Panc1 (cell line): ENCODE results near the gene SORL1. TPM values are rescaled to one million over a fixed set of nuclear protein-coding genes. Genes with fewer than 3 reads are reported as not detected.

Experiments used
- ATAC-seq: fragments of 200-7000 bp; cut with Tn5 transposase; 2 replicates; pipeline ENCODE4 v1.9.1; 2020; ENCODE audit warnings: mild to moderate bottlenecking, moderate library complexity
- BruUV-seq: library from RNA; stranded (reverse); fragments of 400-500 nt; replicated peaks from 2 replicates; lab custom pipeline; 2021; lab: Mats Ljungman, UMichigan
- CTCF ChIA-PET: fragments of 300-600 bp; sonication (Branson Sonifier 250); formaldehyde crosslinking; loops from one replicate; lab custom pipeline; 2022; ENCODE audit warnings: antibody characterized with exemption; lab: Charles Lee
- POLR2A ChIA-PET: fragments of 300-600 bp; sonication (Branson Sonifier 250); formaldehyde crosslinking; loops from one replicate; lab custom pipeline; 2022; ENCODE audit warnings: antibody characterized with exemption; lab: Charles Lee
- DNase-seq: peaks from one replicate; pipeline ENCODE4 v3.0.0-alpha.2; 2010; ENCODE audit warnings: low read depth, low spot score
- H3K27ac ChIP-seq: 2 replicates; pipeline ENCODE4 v1.5.1; 2011; ENCODE audit warnings: mild to moderate bottlenecking, low read length, inconsistent platforms
- H3K27me3 ChIP-seq: fragments of 200-500 bp; sonication (Bioruptor generic); 2 replicates; pipeline ENCODE4 v1.6.0; 2014; ENCODE audit warnings: low read length, inconsistent platforms; ENCODE audit not compliant: control insufficient read depth, insufficient read depth
- H3K36me3 ChIP-seq: fragments of 200-500 bp; sonication (Bioruptor generic); 2 replicates; pipeline ENCODE4 v1.5.1; 2014; ENCODE audit warnings: inconsistent platforms, mild to moderate bottlenecking, low read length, moderate library complexity; ENCODE audit not compliant: control insufficient read depth, insufficient read depth
- H3K4me1 ChIP-seq: 2 replicates; pipeline ENCODE4 v1.5.1; 2011; ENCODE audit warnings: inconsistent platforms, mild to moderate bottlenecking, low read length, moderate library complexity; ENCODE audit not compliant: control insufficient read depth, insufficient read depth
- H3K4me3 ChIP-seq, 2 experiments: 2 replicates each; pipeline ENCODE4 v1.5.1; 2011 to 2012; ENCODE audit warnings: low read depth in 2 of 2, low read length in 2 of 2, mild to moderate bottlenecking in 2 of 2, inconsistent platforms in 1 of 2, moderate library complexity in 1 of 2
- H3K9me3 ChIP-seq: fragments of 200-500 bp; sonication (Bioruptor generic); 2 replicates; pipeline ENCODE4 v1.5.1; 2014; ENCODE audit warnings: low read depth, mild to moderate bottlenecking, inconsistent platforms, low read length, moderate library complexity; ENCODE audit not compliant: control insufficient read depth, insufficient read depth
- CTCF ChIP-seq: fragments of 450-650 bp; IDR thresholded peaks from 2 replicates; pipeline ENCODE4 v1.5.1; 2017; ENCODE audit warnings: mild to moderate bottlenecking
- POLR2AphosphoS5 ChIP-seq: IDR thresholded peaks from 2 replicates; pipeline ENCODE4 v1.6.1; 2012; ENCODE audit warnings: mild to moderate bottlenecking, low read depth, low read length, moderate library complexity
- REST ChIP-seq, 2 experiments: IDR thresholded peaks; 2 replicates each; pipeline ENCODE4 v1.6.1; 2011 to 2012; ENCODE audit warnings: low read depth in 2 of 2, control low read depth in 1 of 2, low read length in 1 of 2, mild to moderate bottlenecking in 1 of 2, moderate library complexity in 1 of 2; ENCODE audit not compliant: insufficient read depth in 1 of 2
- SIN3A ChIP-seq: IDR thresholded peaks from 2 replicates; pipeline ENCODE4 v1.6.1; 2012; ENCODE audit warnings: low read depth, mild to moderate bottlenecking, low read length, moderate library complexity, borderline replicate concordance; ENCODE audit not compliant: insufficient read depth
- TCF7L2 ChIP-seq: IDR thresholded peaks from 2 replicates; pipeline ENCODE4 v1.6.1; 2011; ENCODE audit warnings: mild to moderate bottlenecking, low read depth, low read length, inconsistent platforms
- in situ Hi-C: cut with HindIII; loops from 2 replicates; pipeline ENCODE4 v1.10.0; 2016; ENCODE audit warnings: low sequenced_read_pairs, low pct_unique_long_range_greater_than_20kb
- intact Hi-C: fragments of 100-400 bp; cut with micrococcal nuclease; formaldehyde crosslinking; loops from one replicate; pipeline ENCODE4 v1.10.0; 2022; ENCODE audit not compliant: unreplicated experiment
- total RNA-seq: library from RNA; stranded (reverse); gene quantifications from one replicate; pipeline ENCODE4 v1.2.1, GENCODE V29; 2021; ENCODE audit not compliant: unreplicated experiment

SORL1 gene
- total RNA-seq, 1 experiment from 2014 or later, result 36.3 TPM

- Histone ChIP-seq H3K4me1 (no peaks in the 10 kb centered on the region), H3K9me3 (no peaks in the 10 kb centered on the region), H3K36me3 (no peaks in the 10 kb centered on the region), H3K27ac (no peak overlapping the region), H3K4me3 (no peak overlapping the region), H3K27me3 (no peaks in the 10 kb centered on the region)
- ATAC-seq (no peak), DNase-seq (no peak)
- no TSS peak for BruUV-seq
- in situ Hi-C loops, result no loop called here
- CTCF ChIA-PET, result no interaction called here
- POLR2A ChIA-PET, result no interaction called here
- intact Hi-C loops, result no loop called here
- TF ChIP-seq POLR2AphosphoS5, result no peak
- no peak for TF ChIP-seq REST (IDR thresholded peaks at IDR 0.05; ENCODE audit: insufficient read depth in 1 of 2, low read depth in 2 of 2, low read length in 1 of 2)
- TF ChIP-seq TCF7L2, result no peak
- no peak for TF ChIP-seq SIN3A
- no peak for TF ChIP-seq CTCF
These were observed 161.6 kb downstream of the SORL1 start for GRCh38 chr11:121613724-121614123.

- TF ChIP-seq SIN3A (no peak), REST (IDR thresholded peaks at IDR 0.05; ENCODE audit: insufficient read depth in 1 of 2, low read depth in 2 of 2, low read length in 1 of 2) (no peak), POLR2AphosphoS5 (no peak), TCF7L2 (no peak), CTCF (no peak)
- in situ Hi-C loops (no loop called here), intact Hi-C loops (no loop called here)
- no peaks in the 10 kb centered on the region for H3K9me3 ChIP-seq
- no peak for ATAC-seq
- no peak overlapping the region for H3K27ac ChIP-seq
- POLR2A ChIA-PET, result no interaction called here
- no peak overlapping the region for H3K4me3 ChIP-seq
- no TSS peak for BruUV-seq
- no peaks in the 10 kb centered on the region for H3K4me1 ChIP-seq
- no peak for DNase-seq
- no peaks in the 10 kb centered on the region for H3K27me3 ChIP-seq
- H3K36me3 ChIP-seq, result no peaks in the 10 kb centered on the region
- CTCF ChIA-PET, result no interaction called here
These were observed 162.6 kb downstream of the SORL1 start for GRCh38 chr11:121614636-121615240.
